H9 (cell line): ENCODE measurements around the gene CAPN3. TPM values are rescaled to one million over a fixed set of nuclear protein-coding genes. Genes with fewer than 3 reads are reported as not detected.

Experiments
- DNase-seq: peaks from one replicate; pipeline ENCODE4 v3.0.0-alpha.2; 2017
- H2AFZ ChIP-seq: one replicate; pipeline ENCODE4 v1.6.1; 2013; ENCODE audit warnings: mild to moderate bottlenecking, low read length, control low read depth, moderate library complexity
- H2AK5ac ChIP-seq: 2 replicates; pipeline ENCODE4 v1.6.1; 2013; ENCODE audit warnings: low read length, control low read depth, mixed read lengths; ENCODE audit not compliant: insufficient read length
- H2BK120ac ChIP-seq: one replicate; pipeline ENCODE4 v1.6.1; 2013; ENCODE audit warnings: low read depth, mild to moderate bottlenecking, low read length, control low read depth, inconsistent platforms; ENCODE audit not compliant: poor library complexity, severe bottlenecking
- H2BK12ac ChIP-seq: 2 replicates; pipeline ENCODE4 v1.6.1; 2013; ENCODE audit warnings: low read length, control low read depth, mixed read lengths, low read depth; ENCODE audit not compliant: insufficient read length
- H2BK15ac ChIP-seq: 2 replicates; pipeline ENCODE4 v1.6.1; 2013; ENCODE audit warnings: low read depth, low read length, control low read depth
- H2BK20ac ChIP-seq: one replicate; pipeline ENCODE4 v1.6.1; 2013; ENCODE audit warnings: low read depth, mild to moderate bottlenecking, low read length, control low read depth, inconsistent platforms; ENCODE audit not compliant: poor library complexity, severe bottlenecking
- H2BK5ac ChIP-seq: 2 replicates; pipeline ENCODE4 v1.6.1; 2013; ENCODE audit warnings: low read length, control low read depth, mixed read lengths; ENCODE audit not compliant: insufficient read length
- H3K14ac ChIP-seq: 2 replicates; pipeline ENCODE4 v1.6.1; 2013; ENCODE audit warnings: low read length, control low read depth; ENCODE audit not compliant: insufficient read depth
- H3K18ac ChIP-seq: 2 replicates; pipeline ENCODE4 v1.6.1; 2013; ENCODE audit warnings: low read depth, mild to moderate bottlenecking, mixed read lengths, low read length, control low read depth; ENCODE audit not compliant: insufficient read length
- H3K23ac ChIP-seq: 2 replicates; pipeline ENCODE4 v1.6.1; 2013; ENCODE audit warnings: low read length, control low read depth, mixed read lengths, low read depth; ENCODE audit not compliant: insufficient read length
- H3K23me2 ChIP-seq: 2 replicates; pipeline ENCODE4 v1.6.1; 2013; ENCODE audit warnings: low read depth, mild to moderate bottlenecking, mixed read lengths, low read length, control low read depth; ENCODE audit not compliant: insufficient read length, poor library complexity, severe bottlenecking
- H3K27ac ChIP-seq: 2 replicates; pipeline ENCODE4 v1.5.1; 2013; ENCODE audit warnings: low read length, control low read depth, mixed read lengths, low read depth; ENCODE audit not compliant: insufficient read length
- H3K27me3 ChIP-seq: 2 replicates; pipeline ENCODE4 v1.6.1; 2013; ENCODE audit warnings: low read length, control low read depth, inconsistent platforms; ENCODE audit not compliant: insufficient read depth
- H3K4ac ChIP-seq: 2 replicates; pipeline ENCODE4 v1.6.1; 2013; ENCODE audit warnings: low read depth, mild to moderate bottlenecking, control low read depth, inconsistent platforms, low read length, moderate library complexity
- H3K4me1 ChIP-seq: 2 replicates; pipeline ENCODE4 v1.6.1; 2013; ENCODE audit warnings: low read length, control low read depth, inconsistent platforms; ENCODE audit not compliant: insufficient read depth
- H3K4me2 ChIP-seq: 2 replicates; pipeline ENCODE4 v1.6.1; 2013; ENCODE audit warnings: low read length, control low read depth, mixed read lengths; ENCODE audit not compliant: insufficient read length, insufficient read depth
- H3K56ac ChIP-seq: 2 replicates; pipeline ENCODE4 v1.6.1; 2013; ENCODE audit warnings: low read depth, mild to moderate bottlenecking, mixed read lengths, low read length, control low read depth; ENCODE audit not compliant: insufficient read length
- H3K79me1 ChIP-seq: 2 replicates; pipeline ENCODE4 v1.6.1; 2013; ENCODE audit warnings: low read depth, mild to moderate bottlenecking, moderate library complexity, low read length, control low read depth, inconsistent platforms; ENCODE audit not compliant: insufficient read depth, poor library complexity, severe bottlenecking
- H3K79me2 ChIP-seq: 2 replicates; pipeline ENCODE4 v1.6.1; 2013; ENCODE audit warnings: low read length, control low read depth, inconsistent platforms; ENCODE audit not compliant: insufficient read depth
- H3K9ac ChIP-seq: 2 replicates; pipeline ENCODE4 v1.6.1; 2013; ENCODE audit warnings: low read length, control low read depth, mixed read lengths; ENCODE audit not compliant: insufficient read length; ENCODE audit errors: extremely low read depth
- H3K9me3 ChIP-seq: one replicate; pipeline ENCODE4 v1.6.1; 2013; ENCODE audit warnings: low read depth, low read length, inconsistent platforms; ENCODE audit not compliant: control insufficient read depth
- H3T11ph ChIP-seq: one replicate; pipeline ENCODE4 v1.6.1; 2013; ENCODE audit warnings: mild to moderate bottlenecking, low read length, control low read depth, inconsistent platforms
- H4K20me1 ChIP-seq: one replicate; pipeline ENCODE4 v1.6.1; 2013; ENCODE audit not compliant: control insufficient read depth, insufficient read length, insufficient read depth
- H4K5ac ChIP-seq: 2 replicates; pipeline ENCODE4 v1.6.1; 2013; ENCODE audit warnings: low read depth, mild to moderate bottlenecking, mixed read lengths, low read length, control low read depth; ENCODE audit not compliant: insufficient read length
- H4K8ac ChIP-seq: replicated peaks from 2 replicates; pipeline ENCODE4 v1.6.1; 2013; ENCODE audit warnings: low read length, control low read depth, mixed read lengths, low read depth; ENCODE audit not compliant: insufficient read length
- H4K91ac ChIP-seq: 2 replicates; pipeline ENCODE4 v1.6.1; 2013; ENCODE audit warnings: low read depth, mild to moderate bottlenecking, moderate library complexity, mixed read lengths, low read length, control low read depth; ENCODE audit not compliant: insufficient read length
- H3K27ac Mint-ChIP-seq, 3 experiments: 2 replicates in 2 of 3; 3 replicates in 1 of 3; pipeline ENCODE4 v1.8.0; 2020 to 2021; ENCODE audit warnings: mixed read lengths in 3 of 3, mild to moderate bottlenecking in 1 of 3, moderate library complexity in 1 of 3
- H3K27me3 Mint-ChIP-seq: 2 replicates; pipeline ENCODE4 v1.8.0; 2021; ENCODE audit warnings: low read depth, mild to moderate bottlenecking, moderate library complexity, mixed read lengths
- H3K36me3 Mint-ChIP-seq, 3 experiments: 2 replicates in 2 of 3; 3 replicates in 1 of 3; pipeline ENCODE4 v1.8.0; 2020 to 2021; ENCODE audit warnings: low read depth in 3 of 3, mixed read lengths in 3 of 3; ENCODE audit not compliant: insufficient read depth in 1 of 3
- H3K4me1 Mint-ChIP-seq, 2 experiments: 2 replicates each; pipeline ENCODE4 v1.8.0; 2020; ENCODE audit warnings: mixed read lengths in 2 of 2
- H3K4me3 Mint-ChIP-seq, 2 experiments: 2 replicates in 1 of 2; 3 replicates in 1 of 2; pipeline ENCODE4 v1.8.0; 2020 to 2021; ENCODE audit warnings: mild to moderate bottlenecking in 2 of 2, mixed read lengths in 2 of 2, moderate library complexity in 1 of 2
- H3K9me3 Mint-ChIP-seq, 2 experiments: 2 replicates in 1 of 2; 3 replicates in 1 of 2; pipeline ENCODE4 v1.8.0; 2020; ENCODE audit warnings: mild to moderate bottlenecking in 2 of 2, mixed read lengths in 2 of 2, moderate library complexity in 1 of 2
- WGBS: extraction: QIAGEN DNeasy Blood & Tissue Kit; methylation state at CpG from one replicate; pipeline ENCODE4 v1.1.7; 2013; ENCODE audit warnings: missing lambda C conversion rate, low lambda C conversion rate, mixed read lengths; ENCODE audit not compliant: insufficient read length; ENCODE audit errors: extremely low coverage; 5-methylcytosine and 5-hydroxymethylcytosine counted together
- total RNA-seq: library from RNA; stranded (reverse); gene quantifications from 2 replicates; pipeline ENCODE4 v1.2.1, GENCODE V29; 2021
- TF ChIP-seq, protein P1 (sequence below): fragments of 200-600 bp; sonication (generic); conservative IDR thresholded peaks from 3 replicates; pipeline ENCODE4 v1.8.0; 2021; ENCODE audit warnings: antibody characterized with exemption, mild to moderate bottlenecking

CAPN3 gene
- total RNA-seq, 1 experiment from 2014 or later = 0.31 TPM

DNA sequence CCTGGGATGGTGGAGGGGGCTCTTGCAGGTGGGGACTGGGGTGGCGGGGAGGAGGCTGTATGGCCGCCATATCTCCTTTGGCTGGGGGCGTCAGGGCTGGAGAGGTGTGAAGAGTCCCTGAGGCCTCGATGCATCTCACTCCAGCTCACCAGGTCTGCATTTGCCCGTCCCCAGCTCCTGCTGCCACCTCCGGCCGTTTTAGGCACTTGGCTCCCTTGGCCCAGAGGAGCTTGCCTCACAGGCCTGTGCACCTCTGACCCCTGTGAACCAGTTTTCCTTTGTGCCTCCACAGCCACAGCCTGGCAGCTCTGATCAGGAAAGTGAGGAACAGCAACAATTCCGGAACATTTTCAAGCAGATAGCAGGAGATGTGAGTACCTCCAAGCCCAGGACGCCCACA lies 49.7 kb downstream of the CAPN3 start:
- Histone ChIP-seq H4K91ac (no peak overlapping the region), H4K8ac (no peak overlapping the region), H3K79me1 (no peaks in the 10 kb centered on the region), H2AK5ac (no peak overlapping the region), H2BK20ac (no peak overlapping the region), H4K20me1 (no peaks in the 10 kb centered on the region), H2BK120ac (no peak overlapping the region), H2BK5ac (no peak overlapping the region), H2AFZ (no peak overlapping the region), H2BK15ac (no peak overlapping the region), H3K14ac (no peak overlapping the region), H3K27me3 (no peaks in the 10 kb centered on the region), H3K23me2 (no peaks in the 10 kb centered on the region), H2BK12ac (no peak overlapping the region), H3T11ph (no peak overlapping the region), H3K79me2 (no peaks in the 10 kb centered on the region), H3K9me3 (no peaks in the 10 kb centered on the region), H4K5ac (no peak overlapping the region), H3K27ac (no peak overlapping the region), H3K4me2 (no peak overlapping the region), H3K56ac (no peak overlapping the region), H3K4me1 (no peaks in the 10 kb centered on the region), H3K4ac (no peak overlapping the region), H3K23ac (no peak overlapping the region), H3K18ac (no peak overlapping the region), H3K9ac (no peak overlapping the region)
- TF ChIP-seq, protein P1, sequence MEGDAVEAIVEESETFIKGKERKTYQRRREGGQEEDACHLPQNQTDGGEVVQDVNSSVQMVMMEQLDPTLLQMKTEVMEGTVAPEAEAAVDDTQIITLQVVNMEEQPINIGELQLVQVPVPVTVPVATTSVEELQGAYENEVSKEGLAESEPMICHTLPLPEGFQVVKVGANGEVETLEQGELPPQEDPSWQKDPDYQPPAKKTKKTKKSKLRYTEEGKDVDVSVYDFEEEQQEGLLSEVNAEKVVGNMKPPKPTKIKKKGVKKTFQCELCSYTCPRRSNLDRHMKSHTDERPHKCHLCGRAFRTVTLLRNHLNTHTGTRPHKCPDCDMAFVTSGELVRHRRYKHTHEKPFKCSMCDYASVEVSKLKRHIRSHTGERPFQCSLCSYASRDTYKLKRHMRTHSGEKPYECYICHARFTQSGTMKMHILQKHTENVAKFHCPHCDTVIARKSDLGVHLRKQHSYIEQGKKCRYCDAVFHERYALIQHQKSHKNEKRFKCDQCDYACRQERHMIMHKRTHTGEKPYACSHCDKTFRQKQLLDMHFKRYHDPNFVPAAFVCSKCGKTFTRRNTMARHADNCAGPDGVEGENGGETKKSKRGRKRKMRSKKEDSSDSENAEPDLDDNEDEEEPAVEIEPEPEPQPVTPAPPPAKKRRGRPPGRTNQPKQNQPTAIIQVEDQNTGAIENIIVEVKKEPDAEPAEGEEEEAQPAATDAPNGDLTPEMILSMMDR = no peak
- Mint-ChIP-seq H3K9me3 (no peaks in the 10 kb centered on the region), H3K4me1 (no peaks in the 10 kb centered on the region), H3K27ac (no peak overlapping the region), H3K27me3 (no peaks in the 10 kb centered on the region), H3K4me3 (no peak overlapping the region), H3K36me3 (peaks cover 1 to 10% (median 3%) of the 10 kb centered on the region in 3 experiments; a peak in 5 of 7 replicates)
- no CpG with 5 or more reads among the region's 9 CpGs for WGBS
- no peak for DNase-seq
